CD8-positive, alpha-beta memory T cell (primary cell): Measurements from ENCODE around the gene SLC40A1. TPM values are rescaled to one million over a fixed set of nuclear protein-coding genes. Genes with fewer than 3 reads are reported as not detected.
A peak's percentile ranks its signal among the peaks of the same experiment; 100 is the strongest.

Source experiments
- CTCF ChIA-PET: fragments of 350-600 bp; sonication (Branson Sonifier 250); formaldehyde crosslinking; loops from one replicate; lab custom pipeline; 2021; ENCODE audit warnings: antibody characterized with exemption; lab: Charles Lee
- POLR2A ChIA-PET: fragments of 350-600 bp; sonication (Branson Sonifier 250); formaldehyde crosslinking; loops from one replicate; lab custom pipeline; 2021; ENCODE audit warnings: antibody characterized with exemption; lab: Charles Lee
- DNase-seq, 5 donors: peaks; one replicate each; pipeline versions ENCODE4 v3.0.0 to v3.0.0-alpha.2; 2020 to 2022; ENCODE audit warnings: mixed read lengths in 1 of 5
- H3K27ac ChIP-seq: one replicate; pipeline ENCODE4 v1.7.0; 2013; ENCODE audit warnings: low read depth, mild to moderate bottlenecking, low read length, moderate library complexity
- H3K27me3 ChIP-seq: 2 replicates; pipeline ENCODE4 v1.7.0; 2013; ENCODE audit warnings: low read length, mild to moderate bottlenecking; ENCODE audit not compliant: insufficient read depth, poor library complexity, severe bottlenecking
- H3K36me3 ChIP-seq: 2 replicates; pipeline ENCODE4 v1.7.0; 2013; ENCODE audit warnings: mild to moderate bottlenecking, low read length, moderate library complexity; ENCODE audit not compliant: insufficient read depth
- H3K4me1 ChIP-seq: 2 replicates; pipeline ENCODE4 v1.7.0; 2013; ENCODE audit warnings: mild to moderate bottlenecking, low read length, moderate library complexity; ENCODE audit not compliant: insufficient read depth
- H3K4me3 ChIP-seq: 2 replicates; pipeline ENCODE4 v1.7.0; 2013; ENCODE audit warnings: mild to moderate bottlenecking, low read length
- H3K9me3 ChIP-seq: 2 replicates; pipeline ENCODE4 v1.7.0; 2013; ENCODE audit warnings: mild to moderate bottlenecking, low read length
- H3K27ac Mint-ChIP-seq, 8 donors: one replicate each; pipeline ENCODE4 v1.8.0; 2020 to 2021; ENCODE audit warnings: mixed read lengths in 8 of 8, mild to moderate bottlenecking in 6 of 8, inconsistent platforms in 3 of 8, moderate library complexity in 3 of 8
- H3K27me3 Mint-ChIP-seq, 2 donors: one replicate each; pipeline ENCODE4 v1.8.0; 2020 to 2021; ENCODE audit warnings: mixed read lengths in 2 of 2, mild to moderate bottlenecking in 1 of 2, moderate library complexity in 1 of 2
- H3K36me3 Mint-ChIP-seq, 3 donors: one replicate each; pipeline ENCODE4 v1.8.0; 2020 to 2021; ENCODE audit warnings: mixed read lengths in 3 of 3, inconsistent platforms in 1 of 3, mild to moderate bottlenecking in 1 of 3
- H3K4me1 Mint-ChIP-seq, 3 donors: one replicate each; pipeline ENCODE4 v1.8.0; 2020 to 2021; ENCODE audit warnings: mixed read lengths in 3 of 3, inconsistent platforms in 1 of 3, mild to moderate bottlenecking in 1 of 3
- H3K4me3 Mint-ChIP-seq, 7 donors: one replicate each; pipeline ENCODE4 v1.8.0; 2020 to 2021; ENCODE audit warnings: mixed read lengths in 7 of 7, mild to moderate bottlenecking in 6 of 7, moderate library complexity in 4 of 7, inconsistent platforms in 2 of 7
- H3K9me3 Mint-ChIP-seq, 5 donors: one replicate each; pipeline ENCODE4 v1.8.0; 2020 to 2022; ENCODE audit warnings: mixed read lengths in 5 of 5, mild to moderate bottlenecking in 3 of 5, moderate library complexity in 2 of 5, inconsistent platforms in 1 of 5
- polyA plus RNA-seq: library from polyadenylated mRNA; unstranded; fragments of 300-500 nt; fragmentation: Illumina TruSeq; gene quantifications from one replicate; pipeline ENCODE4 v1.2.3, GENCODE V29; 2021
- total RNA-seq, 2 experiments: library from RNA; stranded (reverse); gene quantifications; one replicate each; pipeline ENCODE4 v1.2.3, GENCODE V29; 2021

The SLC40A1 gene
- total and polyA plus RNA-seq, 3 experiments from 2014 or later = 1.9 to 13.7 (median 2.7) TPM

DNA sequence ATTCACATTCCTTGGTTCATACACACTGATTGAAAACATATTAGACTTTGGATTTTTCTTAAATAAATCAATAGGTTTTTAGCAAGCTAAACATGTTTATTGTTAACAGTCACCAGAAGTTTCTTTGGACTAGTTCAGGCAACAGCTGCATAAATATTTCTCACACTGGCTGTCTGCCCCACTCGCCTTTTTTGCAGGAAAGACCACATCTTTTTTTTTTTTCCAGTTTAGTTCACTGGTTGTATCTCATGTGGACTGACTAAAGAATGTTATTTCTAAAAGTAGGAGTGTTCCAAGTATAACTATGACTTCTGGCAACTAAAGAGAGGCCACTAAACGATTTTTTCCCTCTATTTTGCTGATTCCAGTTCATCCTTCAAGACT lies 31.1 kb downstream of the SLC40A1 start:
- H3K36me3 Mint-ChIP-seq = no peaks in the 10 kb centered on the region
- H3K27ac Mint-ChIP-seq = no peak overlapping the region
- no peak for DNase-seq
- ChIA-PET CTCF (no interaction called here), POLR2A (no interaction called here)
- no peaks in the 10 kb centered on the region for H3K9me3 Mint-ChIP-seq
- Histone ChIP-seq H3K27ac (no peak overlapping the region), H3K4me3 (no peak overlapping the region), H3K27me3 (no peaks in the 10 kb centered on the region), H3K4me1 (no peaks in the 10 kb centered on the region), H3K36me3 (no peaks in the 10 kb centered on the region), H3K9me3 (no peaks in the 10 kb centered on the region)
- peaks cover 1 to 22% of the 10 kb centered on the region in 2 donors for H3K27me3 Mint-ChIP-seq
- H3K4me3 Mint-ChIP-seq = no peak overlapping the region
- no peaks in the 10 kb centered on the region for H3K4me1 Mint-ChIP-seq

DNA sequence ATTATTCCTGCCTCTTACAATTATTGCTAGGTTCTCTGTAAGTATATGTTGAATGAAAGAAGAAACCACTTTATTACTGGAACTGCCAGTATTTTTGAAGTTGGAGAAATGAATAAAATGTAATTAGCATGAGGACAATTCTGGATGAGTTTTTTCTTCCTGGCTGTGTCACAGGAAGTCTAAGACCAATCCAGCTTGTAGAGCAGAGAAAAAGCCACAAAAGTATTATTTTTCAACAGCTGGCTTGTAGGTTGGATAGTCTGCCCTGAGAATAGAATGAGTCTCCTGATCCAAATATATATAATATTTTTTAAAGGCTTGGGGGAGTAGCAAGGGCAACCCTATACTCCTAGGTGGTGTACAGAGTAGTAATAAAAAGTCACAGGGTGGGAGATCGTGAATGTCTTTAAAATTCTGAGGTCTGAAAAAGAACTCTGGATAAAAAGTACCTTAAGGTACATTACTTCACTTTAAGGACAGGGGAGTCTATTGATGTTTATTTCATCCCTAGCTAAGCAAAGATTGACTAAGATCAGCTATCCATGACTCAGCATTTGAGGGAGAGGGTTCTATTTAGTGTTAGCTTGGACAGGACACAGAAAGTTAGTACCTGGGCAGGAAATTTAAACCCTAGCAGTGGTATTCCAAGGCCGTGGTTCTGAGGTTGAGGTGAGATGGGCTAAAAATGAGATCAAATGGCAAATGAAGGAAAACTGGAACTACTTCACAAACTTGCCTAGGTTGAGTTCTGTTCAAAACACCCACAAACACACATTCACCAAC lies 31.7 kb downstream of the SLC40A1 start:
- DNase-seq = peak in 1 of 5 donors; percentile 0
- Histone ChIP-seq H3K4me1 (no peaks in the 10 kb centered on the region), H3K36me3 (no peaks in the 10 kb centered on the region), H3K4me3 (no peak overlapping the region), H3K27ac (no peak overlapping the region), H3K27me3 (no peaks in the 10 kb centered on the region), H3K9me3 (no peaks in the 10 kb centered on the region)
- Mint-ChIP-seq H3K27ac (no peak overlapping the region), H3K36me3 (no peaks in the 10 kb centered on the region), H3K4me1 (no peaks in the 10 kb centered on the region), H3K27me3 (peaks cover 1 to 22% of the 10 kb centered on the region in 2 donors), H3K9me3 (no peaks in the 10 kb centered on the region), H3K4me3 (no peak overlapping the region)
- POLR2A ChIA-PET = no interaction called here
- CTCF ChIA-PET = no interaction called here

DNA sequence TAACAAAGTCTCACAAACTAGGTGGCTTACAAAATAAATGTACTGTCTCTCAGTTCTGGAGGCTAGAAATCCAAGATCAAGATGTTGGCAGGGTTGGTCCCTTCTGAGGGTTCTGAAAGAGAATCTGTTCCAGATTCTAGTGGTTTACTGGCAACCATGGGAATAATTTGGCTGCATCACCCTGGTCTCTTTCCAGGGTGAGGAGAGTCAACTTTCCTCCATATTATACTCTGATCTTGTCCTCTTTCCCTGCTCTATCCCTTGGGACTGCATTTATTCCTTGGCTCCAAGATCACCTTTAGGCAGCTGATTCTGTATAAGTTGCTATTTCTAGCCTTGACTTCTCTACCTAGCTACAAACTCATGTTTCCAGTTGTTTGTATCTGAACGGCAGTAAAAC lies 35.2 kb downstream of the SLC40A1 start:
- H3K4me3 Mint-ChIP-seq = no peak overlapping the region
- no peaks in the 10 kb centered on the region for H3K9me3 ChIP-seq
- no peaks in the 10 kb centered on the region for H3K36me3 Mint-ChIP-seq
- no peaks in the 10 kb centered on the region for H3K9me3 Mint-ChIP-seq
- DNase-seq = no peak
- peaks cover 1 to 21% of the 10 kb centered on the region in 2 donors for H3K27me3 Mint-ChIP-seq
- no peaks in the 10 kb centered on the region for H3K36me3 ChIP-seq
- H3K4me3 ChIP-seq = no peak overlapping the region
- CTCF ChIA-PET = no interaction called here
- POLR2A ChIA-PET = no interaction called here
- H3K27ac Mint-ChIP-seq = no peak overlapping the region
- no peaks in the 10 kb centered on the region for H3K27me3 ChIP-seq
- no peaks in the 10 kb centered on the region for H3K4me1 Mint-ChIP-seq
- no peak overlapping the region for H3K27ac ChIP-seq
- H3K4me1 ChIP-seq = no peaks in the 10 kb centered on the region

DNA sequence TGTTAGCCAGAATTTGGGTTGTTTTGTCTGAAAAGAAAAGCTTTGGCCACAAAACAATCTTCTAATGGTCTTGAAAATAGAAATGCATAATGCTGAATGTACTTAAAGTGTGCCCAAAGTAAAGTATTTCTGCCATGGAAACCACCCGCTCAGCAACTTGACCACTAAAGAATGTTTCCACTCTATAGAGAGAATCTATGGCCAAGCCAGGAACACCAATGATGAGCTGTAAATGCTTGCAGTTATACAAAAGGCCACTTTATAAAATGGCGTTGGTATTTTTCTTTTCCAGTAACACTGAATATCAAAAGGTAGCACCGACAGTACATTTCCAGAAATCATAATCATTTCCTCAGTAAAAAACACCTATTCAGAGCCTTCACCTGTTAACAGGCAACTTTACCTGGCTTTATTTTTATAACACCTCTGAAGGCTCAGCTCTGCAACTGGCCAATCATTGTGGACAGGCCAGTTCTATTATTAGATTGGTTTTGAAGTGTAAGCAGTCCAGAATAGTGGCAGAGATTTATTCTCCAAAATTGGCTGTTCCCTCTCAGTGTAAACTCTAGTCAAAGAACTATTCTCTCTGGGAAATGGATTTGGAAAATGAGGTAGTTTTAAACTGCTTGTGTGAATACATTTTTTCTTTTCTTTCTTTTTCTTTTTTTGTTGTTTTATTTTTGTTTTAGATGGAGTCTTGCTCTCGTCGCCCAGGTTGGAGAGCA lies 36.1 kb downstream of the SLC40A1 start:
- Mint-ChIP-seq H3K36me3 (no peaks in the 10 kb centered on the region), H3K4me3 (no peak overlapping the region), H3K4me1 (no peaks in the 10 kb centered on the region), H3K27me3 (peaks cover 1 to 21% of the 10 kb centered on the region in 2 donors), H3K27ac (no peak overlapping the region), H3K9me3 (no peaks in the 10 kb centered on the region)
- ChIA-PET CTCF (interaction anchor here (0.6 kb wide), 1 partner anchor 704 kb away, joined by 3 read pairs; no protein-coding TSS in a partner anchor), POLR2A (no interaction called here)
- H3K36me3 ChIP-seq = no peaks in the 10 kb centered on the region
- no peaks in the 10 kb centered on the region for H3K27me3 ChIP-seq
- no peak for DNase-seq
- no peaks in the 10 kb centered on the region for H3K9me3 ChIP-seq
- H3K4me3 ChIP-seq = no peak overlapping the region
- no peak overlapping the region for H3K27ac ChIP-seq
- H3K4me1 ChIP-seq = no peaks in the 10 kb centered on the region

DNA sequence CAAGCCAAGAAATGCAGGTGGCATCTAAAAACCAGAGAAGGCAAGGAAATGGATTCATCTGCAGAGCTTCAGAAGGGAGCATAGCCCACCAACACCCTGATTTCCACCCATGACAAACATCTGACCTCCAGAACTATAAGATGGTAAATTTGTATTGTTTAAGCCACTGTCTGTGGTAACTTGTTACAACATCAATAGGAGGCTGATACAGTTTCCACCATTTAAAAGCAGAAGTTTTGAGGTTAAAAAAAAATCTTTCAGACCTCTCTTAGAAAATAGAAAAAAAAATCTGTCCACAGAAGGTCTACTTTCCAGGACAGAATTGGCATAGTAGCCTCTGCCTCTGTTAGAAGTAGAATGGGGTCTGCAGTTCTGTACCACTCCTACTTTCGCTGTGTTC lies 37.2 kb downstream of the SLC40A1 start:
- H3K27me3 ChIP-seq = no peaks in the 10 kb centered on the region
- H3K4me3 ChIP-seq = no peak overlapping the region
- no peaks in the 10 kb centered on the region for H3K4me1 Mint-ChIP-seq
- no peak overlapping the region for H3K27ac ChIP-seq
- no peaks in the 10 kb centered on the region for H3K9me3 ChIP-seq
- DNase-seq = no peak
- no peaks in the 10 kb centered on the region for H3K9me3 Mint-ChIP-seq
- ChIA-PET CTCF (no interaction called here), POLR2A (no interaction called here)
- H3K27me3 Mint-ChIP-seq = peaks cover 1 to 24% of the 10 kb centered on the region in 2 donors
- H3K36me3 Mint-ChIP-seq = no peaks in the 10 kb centered on the region
- no peaks in the 10 kb centered on the region for H3K4me1 ChIP-seq
- no peaks in the 10 kb centered on the region for H3K36me3 ChIP-seq
- H3K27ac Mint-ChIP-seq = no peak overlapping the region
- no peak overlapping the region for H3K4me3 Mint-ChIP-seq

DNA sequence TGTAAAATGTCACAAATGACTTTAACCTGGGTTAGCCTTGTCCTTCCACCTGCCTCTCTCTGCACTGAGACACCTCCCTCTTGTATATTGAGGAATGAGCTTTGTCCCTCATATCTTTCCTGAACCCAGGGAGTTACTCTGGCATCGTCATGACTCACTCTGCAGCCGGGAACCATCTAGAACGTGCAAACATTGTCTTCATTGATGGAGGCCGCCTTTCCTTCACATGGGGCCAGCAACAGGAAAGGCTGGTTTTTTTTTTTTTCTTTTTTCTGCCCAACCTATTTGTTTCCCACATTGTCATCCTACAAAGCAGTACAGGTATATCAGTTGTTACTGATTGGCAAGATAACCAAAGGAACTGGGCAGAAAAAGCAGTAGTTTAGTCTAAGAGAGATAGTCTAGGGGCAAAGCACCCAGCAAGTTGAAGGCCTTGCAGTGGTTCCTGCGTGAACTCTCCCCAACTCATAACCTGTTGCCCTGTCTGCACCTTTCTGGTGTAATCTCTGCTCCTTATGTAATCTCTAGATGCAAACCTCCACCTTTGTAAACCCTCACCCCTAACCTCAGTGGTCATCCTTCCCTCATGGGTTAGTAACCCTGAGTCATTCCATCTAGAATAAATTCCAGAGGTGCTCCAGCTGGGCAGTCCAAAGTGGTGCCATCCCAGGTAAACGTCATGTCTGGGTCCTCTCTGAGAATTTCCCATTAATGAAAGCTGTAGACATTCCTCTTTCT lies 38.3 kb downstream of the SLC40A1 start:
- no peaks in the 10 kb centered on the region for H3K27me3 ChIP-seq

DNA sequence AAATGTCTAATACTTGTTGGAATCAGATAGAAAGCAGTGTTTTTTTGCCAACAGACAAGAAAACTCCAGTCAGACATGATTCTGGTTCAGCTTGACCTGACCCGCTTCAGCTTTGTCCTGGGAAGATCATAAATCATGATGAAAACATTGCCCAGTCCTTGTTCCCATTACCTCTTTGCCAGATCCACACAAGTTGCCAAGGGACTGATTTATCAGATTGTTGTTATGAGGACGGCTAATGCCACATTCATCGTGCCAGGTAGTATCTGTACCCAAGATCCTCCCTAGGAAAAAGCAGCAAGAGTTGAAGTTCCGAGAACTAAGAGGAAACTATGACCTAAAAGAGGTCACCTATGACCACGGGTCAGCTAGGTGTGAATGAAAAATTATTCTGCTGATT lies 39.0 kb downstream of the SLC40A1 start:
- no peaks in the 10 kb centered on the region for H3K4me1 Mint-ChIP-seq
- CTCF ChIA-PET = no interaction called here
- POLR2A ChIA-PET = no interaction called here

More for the DNA sequence above, 38.3 kb downstream of the SLC40A1 start:
- H3K9me3 ChIP-seq = no peaks in the 10 kb centered on the region
- no peaks in the 10 kb centered on the region for H3K4me1 ChIP-seq
- DNase-seq = no peak
- ChIA-PET CTCF (no interaction called here), POLR2A (no interaction called here)
- H3K27me3 Mint-ChIP-seq = peaks cover 1 to 25% of the 10 kb centered on the region in 2 donors
- no peak overlapping the region for H3K27ac Mint-ChIP-seq
- H3K4me3 ChIP-seq = no peak overlapping the region
- no peaks in the 10 kb centered on the region for H3K36me3 Mint-ChIP-seq
- H3K36me3 ChIP-seq = no peaks in the 10 kb centered on the region
- no peak overlapping the region for H3K4me3 Mint-ChIP-seq
- no peaks in the 10 kb centered on the region for H3K4me1 Mint-ChIP-seq
- H3K9me3 Mint-ChIP-seq = no peaks in the 10 kb centered on the region
- H3K27ac ChIP-seq = no peak overlapping the region

DNA sequence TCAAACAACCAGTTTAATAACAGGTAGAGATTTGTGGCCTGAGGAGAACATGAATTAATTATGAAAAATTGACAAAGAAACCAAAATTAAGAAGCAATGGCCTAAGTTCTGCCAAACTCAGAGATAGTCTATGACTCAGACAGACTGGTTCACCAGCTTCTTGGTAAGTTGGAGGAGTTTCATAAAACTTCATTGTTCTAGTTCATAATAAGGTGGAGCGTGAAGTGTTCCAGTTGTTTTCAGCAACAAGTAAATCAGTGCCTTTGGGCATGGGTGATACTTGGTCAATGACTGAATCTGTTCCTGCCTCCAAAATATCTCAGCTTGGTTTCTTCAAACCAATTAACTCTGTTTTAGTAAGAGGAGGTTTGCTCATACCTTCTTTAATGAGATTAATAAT lies 40.0 kb downstream of the SLC40A1 start:
- POLR2A ChIA-PET = no interaction called here
- peaks cover 0 to 18% of the 10 kb centered on the region in 2 donors for H3K27me3 Mint-ChIP-seq

More for the DNA sequence above, 39.0 kb downstream of the SLC40A1 start:
- Mint-ChIP-seq H3K4me3 (no peak overlapping the region), H3K36me3 (no peaks in the 10 kb centered on the region), H3K27me3 (peaks cover 1 to 19% of the 10 kb centered on the region in 2 donors), H3K27ac (no peak overlapping the region), H3K9me3 (no peaks in the 10 kb centered on the region)
- DNase-seq = no peak
- Histone ChIP-seq H3K4me3 (no peak overlapping the region), H3K4me1 (no peaks in the 10 kb centered on the region), H3K9me3 (no peaks in the 10 kb centered on the region), H3K27ac (no peak overlapping the region), H3K27me3 (no peaks in the 10 kb centered on the region), H3K36me3 (no peaks in the 10 kb centered on the region)

More for the DNA sequence above, 40.0 kb downstream of the SLC40A1 start:
- no peaks in the 10 kb centered on the region for H3K4me1 Mint-ChIP-seq
- no peaks in the 10 kb centered on the region for H3K36me3 Mint-ChIP-seq
- no peaks in the 10 kb centered on the region for H3K27me3 ChIP-seq
- CTCF ChIA-PET = no interaction called here
- H3K4me1 ChIP-seq = no peaks in the 10 kb centered on the region
- no peak overlapping the region for H3K27ac ChIP-seq
- H3K27ac Mint-ChIP-seq = no peak overlapping the region
- no peaks in the 10 kb centered on the region for H3K36me3 ChIP-seq
- no peaks in the 10 kb centered on the region for H3K9me3 ChIP-seq
- no peak overlapping the region for H3K4me3 Mint-ChIP-seq
- no peak for DNase-seq
- H3K4me3 ChIP-seq = no peak overlapping the region
- no peaks in the 10 kb centered on the region for H3K9me3 Mint-ChIP-seq
